ENCODE data around the gene TRAPPC2B. TPM values are rescaled to one million over a fixed set of nuclear protein-coding genes. Genes with fewer than 3 reads are reported as not detected.

The TRAPPC2B gene
- total RNA-seq, result 11.9 and 12.9 TPM in 2 replicates

GRCh38 chr19:57362997-57363687 lies at the start of gene TRAPPC2B, which contains the start of gene ZNF547:
TSS of gene TRAPPC2B (plus strand) at chr19:57363551. CDS start at chr19:57364834, 1,283 bp downstream.
TSS of gene ZNF547 (plus strand) at chr19:57363551. CDS start at chr19:57368556, 5,005 bp downstream.

GRCh38 chr19:57320180-57321084 lies 42.9 kb upstream of the TRAPPC2B start, which contains the start of gene ZNF543:
TSS of gene ZNF543 (plus strand) at chr19:57320472. CDS start at chr19:57320854, 382 bp downstream.

GRCh38 chr19:57350877-57351805 lies 12.2 kb upstream of the TRAPPC2B start, which contains the start of gene ZNF304:
TSS of gene ZNF304 (plus strand) at chr19:57351271. CDS start at chr19:57351665, 394 bp downstream.

GRCh38 chr19:57389730-57390598 lies 26.6 kb downstream of the TRAPPC2B start, which contains the start of gene ZNF548:
TSS of gene ZNF548 (plus strand) at chr19:57389854. CDS start at chr19:57390100, 246 bp downstream.

GRCh38 chr19:57410877-57411671 lies 47.7 kb downstream of the TRAPPC2B start, which contains the start of gene ZNF17:
TSS of gene ZNF17 (plus strand) at chr19:57411161. CDS start at chr19:57413616, 2,455 bp downstream.

Other genes starting within 250 kb of the TRAPPC2B start
- gene USP29, start 243.6 kb upstream of the TRAPPC2B start, total RNA-seq, result under 0.01 TPM in 1 of 2 replicates, not detected in the other
- not detected in 2 replicates for gene ZIM3, start 218.3 kb upstream of the TRAPPC2B start, total RNA-seq
- not detected in 2 replicates for gene DUXA, start 196.1 kb upstream of the TRAPPC2B start, total RNA-seq
- 17.3 and 35.2 TPM in 2 replicates for gene ZNF264, start 172.1 kb upstream of the TRAPPC2B start, total RNA-seq
- 0.17 and 0.63 TPM in 2 replicates for gene AURKC, start 132.5 kb upstream of the TRAPPC2B start, total RNA-seq
- gene ZNF805, start 122.9 kb upstream of the TRAPPC2B start, total RNA-seq, result 23.2 and 29.2 TPM in 2 replicates
- gene ZNF460, start 83.1 kb upstream of the TRAPPC2B start, total RNA-seq, result 43.7 and 67.3 TPM in 2 replicates
- gene ZNF543, start 43.1 kb upstream of the TRAPPC2B start, total RNA-seq, result 7.1 and 7.3 TPM in 2 replicates
- 9.1 and 13.6 TPM in 2 replicates for gene ZNF304, start 12.3 kb upstream of the TRAPPC2B start, total RNA-seq
- gene ZNF547, start within 50 bp of the TRAPPC2B start, total RNA-seq, result 4.6 and 8.1 TPM in 2 replicates
- gene ZNF548, start 26.3 kb downstream of the TRAPPC2B start, total RNA-seq, result 20.3 and 27.6 TPM in 2 replicates
- 10.6 and 17.0 TPM in 2 replicates for gene ZNF17, start 47.6 kb downstream of the TRAPPC2B start, total RNA-seq
- 6.8 and 8.3 TPM in 2 replicates for gene ZNF749, start 71.8 kb downstream of the TRAPPC2B start, total RNA-seq
- 0.34 and 0.95 TPM in 2 replicates for gene VN1R1, start 93.6 kb downstream of the TRAPPC2B start, total RNA-seq
- gene ZNF772, start 114.0 kb downstream of the TRAPPC2B start, total RNA-seq, result 13.3 and 22.4 TPM in 2 replicates
- gene ZNF419, start 124.2 kb downstream of the TRAPPC2B start, total RNA-seq, result 14.2 and 14.5 TPM in 2 replicates
- gene ZNF773, start 136.4 kb downstream of the TRAPPC2B start, total RNA-seq, result 15.6 and 17.2 TPM in 2 replicates
- 4.3 and 5.4 TPM in 2 replicates for gene ZNF549, start 163.8 kb downstream of the TRAPPC2B start, total RNA-seq
- gene ZNF550, start 196.3 kb downstream of the TRAPPC2B start, total RNA-seq, result 8.6 and 8.8 TPM in 2 replicates
- gene ZNF416, start 215.4 kb downstream of the TRAPPC2B start, total RNA-seq, result 4.4 and 5.5 TPM in 2 replicates
- 5.2 and 7.7 TPM in 2 replicates for gene ZIK1, start 220.6 kb downstream of the TRAPPC2B start, total RNA-seq
- 1.6 and 3.0 TPM in 2 replicates for gene ZNF530, start 236.3 kb downstream of the TRAPPC2B start, total RNA-seq